K562 (cell line): ENCODE data around the gene GTF2A1L. TPM values are rescaled to one million over a fixed set of nuclear protein-coding genes. Genes with fewer than 3 reads are reported as not detected.

Source experiments
- ATAC-seq: fragments of 200-7000 bp; cut with Tn5 transposase; 3 replicates; pipeline ENCODE4 v1.9.1; 2020; ENCODE audit warnings: moderate library complexity
- BruUV-seq: library from RNA; stranded (reverse); fragments of 400-500 nt; replicated peaks from 2 replicates; lab custom pipeline; 2021; lab: Mats Ljungman, UMichigan
- CTCF ChIA-PET: fragments of 300-600 bp; formaldehyde crosslinking; extraction: SDS; loops from one replicate; lab custom pipeline; 2021; ENCODE audit warnings: low intra/inter-chr PET ratio; lab: Yijun Ruan, JAX
- POLR2A ChIA-PET: fragments of 300-600, 350-650 bp; sonication (Branson Sonifier 250); formaldehyde crosslinking; extraction: SDS; loops from one replicate; lab custom pipeline; 2021; ENCODE audit warnings: antibody characterized with exemption, inconsistent platforms; lab: Yijun Ruan, JAX
- DNase-seq, 4 experiments: peaks; one replicate each; pipeline versions ENCODE4 v3.0.0 to v3.0.0-alpha.2; 2011 to 2018; ENCODE audit warnings: low spot score in 3 of 4, mixed read lengths in 3 of 4; ENCODE audit errors: extremely low read depth in 1 of 4
- FAIRE-seq: peaks from 2 replicates; lab custom pipeline; 2011; peaks lifted over from hg19 to GRCh38; lab: Jason Lieb, UNC
- H2AFZ ChIP-seq: 2 replicates; pipeline ENCODE4 v1.6.0; 2011; ENCODE audit warnings: low read depth, low read length, control low read depth, inconsistent platforms
- H3K27ac ChIP-seq: fragments of 200-600 bp; 3 replicates; pipeline ENCODE4 v1.8.0; 2011; ENCODE audit warnings: low read depth, mild to moderate bottlenecking, control low read depth, inconsistent platforms, low read length, moderate library complexity, mixed read lengths; ENCODE audit errors: extremely low read depth
- H3K27me3 ChIP-seq, 2 experiments: fragments of 300-600 bp in 1 of 2; 2 replicates in 1 of 2; 3 replicates in 1 of 2; pipeline versions ENCODE4 v1.6.0 to v1.8.0; 2011; ENCODE audit warnings: inconsistent platforms in 2 of 2, low read length in 2 of 2, mild to moderate bottlenecking in 1 of 2, mixed read lengths in 1 of 2, moderate library complexity in 1 of 2; ENCODE audit not compliant: control insufficient read depth in 2 of 2, insufficient read depth in 2 of 2
- H3K36me3 ChIP-seq: fragments of 300-600 bp; 3 replicates; pipeline ENCODE4 v1.8.0; 2011; ENCODE audit warnings: mild to moderate bottlenecking, low read length, inconsistent platforms; ENCODE audit not compliant: control insufficient read depth, insufficient read depth
- H3K4me1 ChIP-seq, 2 experiments: fragments of 200-600 bp in 1 of 2; replicated peaks in 1 of 2; 2 replicates in 1 of 2; 3 replicates in 1 of 2; pipeline versions ENCODE4 v1.5.1 to v1.8.0; 2011; ENCODE audit warnings: inconsistent platforms in 2 of 2, low read length in 2 of 2, mild to moderate bottlenecking in 1 of 2, mixed read lengths in 1 of 2, moderate library complexity in 1 of 2; ENCODE audit not compliant: control insufficient read depth in 2 of 2, insufficient read depth in 2 of 2
- H3K4me2 ChIP-seq: 2 replicates; pipeline ENCODE4 v1.6.1; 2011; ENCODE audit warnings: low read length, control low read depth, inconsistent platforms, mixed read lengths; ENCODE audit not compliant: insufficient read depth
- H3K4me3 ChIP-seq: fragments of 200-600 bp; sonication (generic), shearing (Covaris generic); 2 replicates; pipeline ENCODE4 v1.5.1; 2016; ENCODE audit warnings: control low read depth, inconsistent platforms
- H3K79me2 ChIP-seq: fragments of 200-600 bp; 3 replicates; pipeline ENCODE4 v1.8.0; 2011; ENCODE audit warnings: low read length, inconsistent platforms; ENCODE audit not compliant: control insufficient read depth, insufficient read depth
- H3K9ac ChIP-seq, 2 experiments: 2 replicates each; pipeline versions ENCODE4 v1.6.0 to v1.6.1; 2011; ENCODE audit warnings: low read depth in 2 of 2, low read length in 2 of 2, control low read depth in 1 of 2, inconsistent platforms in 1 of 2, mild to moderate bottlenecking in 1 of 2, mixed read lengths in 1 of 2; ENCODE audit not compliant: insufficient read depth in 1 of 2
- H3K9me1 ChIP-seq: one replicate; pipeline ENCODE4 v1.6.0; 2011; ENCODE audit warnings: inconsistent platforms, mild to moderate bottlenecking, low read length, moderate library complexity; ENCODE audit not compliant: control insufficient read depth, insufficient read depth
- H3K9me3 ChIP-seq: replicated peaks from 2 replicates; pipeline ENCODE4 v1.5.1; 2011; ENCODE audit warnings: low read depth, low read length, inconsistent platforms; ENCODE audit not compliant: control insufficient read depth, insufficient read depth
- H4K20me1 ChIP-seq: replicated peaks from 2 replicates; pipeline ENCODE4 v1.6.1; 2011; ENCODE audit warnings: low read length, inconsistent platforms, mixed read lengths; ENCODE audit not compliant: control insufficient read depth, insufficient read depth
- CEBPB ChIP-seq: fragments of 450-650 bp; IDR thresholded peaks from 2 replicates; pipeline ENCODE4 v1.6.1; 2016; ENCODE audit warnings: missing genetic modification characterization, missing compliant biosample characterization
- CSDE1 ChIP-seq, 2 experiments: fragments of 450-650 bp; IDR thresholded peaks; 2 replicates each; pipeline ENCODE4 v1.6.1; 2016; ENCODE audit warnings: mild to moderate bottlenecking in 1 of 2
- DEAF1 ChIP-seq: fragments of 450-650 bp; formaldehyde crosslinking; IDR thresholded peaks from 2 replicates; pipeline ENCODE4 v1.4.0; 2020; ENCODE audit warnings: mild to moderate bottlenecking, moderate library complexity
- IRF1 ChIP-seq: sonication (generic); formaldehyde crosslinking; IDR thresholded peaks from 2 replicates; pipeline ENCODE4 v1.8.0; 2022; ENCODE audit warnings: missing genetic modification reagents, mild to moderate bottlenecking, borderline replicate concordance
- ZNF551 ChIP-seq: fragments of 250-450 bp; sonication (Bioruptor Pico); IDR thresholded peaks from 2 replicates; pipeline ENCODE4 v1.5.0; 2021; ENCODE audit warnings: mild to moderate bottlenecking, moderate library complexity
- WGBS: fragments of 100-300 bp; shearing (Covaris generic); methylation state at CpG from one replicate; pipeline ENCODE4 v1.1.6; 2016; ENCODE audit warnings: low coverage, mixed read lengths; ENCODE audit not compliant: insufficient coverage; ENCODE audit errors: missing lambda C conversion rate; 5-methylcytosine and 5-hydroxymethylcytosine counted together
- in situ Hi-C: fragments of 300-500 bp; cut with MboI; formaldehyde crosslinking; loops from 4 replicates; pipeline ENCODE4 v1.15.0; 2018; ENCODE audit warnings: inconsistent platforms, mixed read lengths
- intact Hi-C: fragments of 100-400 bp; cut with micrococcal nuclease; formaldehyde crosslinking; loops from 2 replicates; pipeline ENCODE4 v1.14.2; 2022
- polyA plus RNA-seq, 8 experiments: library from polyadenylated mRNA; depleted of rRNA in 4 of 8; stranded (reverse) in 5 of 8; unstranded in 3 of 8; fragments of >200 nt; fragmentation: Nextera tagmentation in 2 of 8; fragmentation: Illumina TruSeq in 1 of 8; extraction: Ambion mirVana in 2 of 8; extraction: Trizol in 1 of 8; gene quantifications; 2 replicates each; pipeline versions ENCODE4 v1.2.1 to v1.2.3, GENCODE V29; 2011 to 2014; ENCODE audit warnings: inconsistent platforms in 1 of 8, missing spikeins in 1 of 8
- total RNA-seq, 7 experiments: library from RNA; depleted of rRNA in 6 of 7; stranded (reverse); fragments of >200 nt in 6 of 7; fragmentation: Illumina TruSeq in 2 of 7; extraction: Trizol in 2 of 7; gene quantifications; 2 replicates each; pipeline versions ENCODE4 v1.2.1 to v1.2.3, GENCODE V29; 2011 to 2021; ENCODE audit warnings: low replicate concordance in 1 of 7

GTF2A1L gene
- total and polyA plus RNA-seq, 9 of the 15 experiments (the other 6 are each of a cell fraction or from before 2014, with no cell fraction given), result 0.05 to 0.35 (median 0.12) TPM; not detected in 5

GRCh38 chr2:48600917-48601316, 16.7 kb upstream of the GTF2A1L start:
- Histone ChIP-seq H3K9me3 (peaks cover 5% of the 10 kb centered on the region), H3K4me3 (no peak overlapping the region), H4K20me1 (no peaks in the 10 kb centered on the region), H3K4me2 (no peak overlapping the region), H3K4me1 (peaks cover 7 to 10% of the 10 kb centered on the region in 2 experiments; a peak in 4 of 5 replicates), H3K27ac (no peak overlapping the region), H3K79me2 (no peaks in the 10 kb centered on the region), H2AFZ (peak overlapping the region; percentile 6; the same call in 1 of the 2 replicates), H3K36me3 (no peaks in the 10 kb centered on the region; the same call in 1 of the 3 replicates), H3K9me1 (no peaks in the 10 kb centered on the region), H3K27me3 (no peaks in the 10 kb centered on the region), H3K9ac (no peak overlapping the region)
- DNase-seq, result no peak
- TF ChIP-seq CSDE1 (IDR thresholded peaks at IDR 0.05), result no peak
- TF ChIP-seq DEAF1 (CRISPR knock-in tag), result no peak
- TF ChIP-seq ZNF551, result no peak
- no peak for TF ChIP-seq IRF1
- TF ChIP-seq CEBPB (tag), result no peak
- no peak for ATAC-seq
- POLR2A ChIA-PET, result interaction anchor here (1.0 kb wide), 1 partner anchor 132 kb away, joined by 3 read pairs; no protein-coding TSS in a partner anchor
- in situ Hi-C loops (loop anchor here (25.0 kb wide), 1 partner anchor 1886 kb away; no protein-coding TSS in a partner anchor), intact Hi-C loops (loop anchor here (1.0 to 10.0 kb wide), 6 partner anchors 22 to 1891 kb away; no protein-coding TSS in a partner anchor)
- no peak for FAIRE-seq
- no TSS peak for BruUV-seq
- 62% methylated on average over 3 of the region's 3 CpGs for WGBS
- CTCF ChIA-PET, result interaction anchor here (0.5 to 1.3 kb wide), 5 partner anchors 125 to 1892 kb away, joined by 3 to 5 read pairs (median 4); no protein-coding TSS in a partner anchor
